RPMI7951 (cell line): Measurements from ENCODE around the gene IQCE. TPM values are rescaled to one million over a fixed set of nuclear protein-coding genes. Genes with fewer than 3 reads are reported as not detected.
"Not testable (repeated sequence)": the region's sequence is repeated elsewhere in the genome, so short reads cannot be mapped to it uniquely, and the experiment has no call there.

Experiments used
- DNase-seq: peaks from one replicate; pipeline ENCODE4 v3.0.0-alpha.2; 2012; ENCODE audit warnings: low read depth
- total RNA-seq: library from RNA; depleted of rRNA; stranded (reverse); fragments of >200 nt; shearing (Covaris generic); gene quantifications from 2 replicates; pipeline ENCODE4 v1.2.3, GENCODE V29; 2014

The IQCE gene
- total RNA-seq, 1 experiment from 2014 or later, result 10.1 TPM

DNA sequence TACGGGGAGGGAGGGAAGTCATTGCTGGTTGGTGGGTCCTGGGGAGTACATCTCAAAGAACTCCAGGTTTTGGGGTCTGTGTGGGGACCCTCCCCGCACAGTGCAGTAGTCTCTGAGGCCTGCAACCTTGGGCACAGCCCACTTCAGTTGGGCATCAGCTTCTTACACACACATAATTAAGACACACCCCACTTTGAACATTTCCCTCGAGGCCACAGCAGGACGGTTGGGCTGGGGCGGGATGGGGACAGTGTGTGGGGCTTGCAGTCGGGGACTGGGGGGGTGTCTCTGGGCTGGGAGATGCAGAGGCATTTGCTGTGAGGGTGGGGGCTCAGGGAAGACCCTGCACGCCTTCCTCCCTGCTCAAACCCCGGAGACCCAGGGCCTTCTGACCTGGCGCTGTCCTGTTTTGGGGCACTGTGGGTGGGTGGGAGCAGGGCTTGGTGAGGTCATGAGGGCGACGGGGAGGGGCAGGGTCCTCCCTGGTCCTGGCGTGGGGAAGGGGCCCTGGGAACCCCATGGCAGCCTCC lies 38.0 kb upstream of the IQCE start:
- peak; percentile 68 for DNase-seq

DNA sequence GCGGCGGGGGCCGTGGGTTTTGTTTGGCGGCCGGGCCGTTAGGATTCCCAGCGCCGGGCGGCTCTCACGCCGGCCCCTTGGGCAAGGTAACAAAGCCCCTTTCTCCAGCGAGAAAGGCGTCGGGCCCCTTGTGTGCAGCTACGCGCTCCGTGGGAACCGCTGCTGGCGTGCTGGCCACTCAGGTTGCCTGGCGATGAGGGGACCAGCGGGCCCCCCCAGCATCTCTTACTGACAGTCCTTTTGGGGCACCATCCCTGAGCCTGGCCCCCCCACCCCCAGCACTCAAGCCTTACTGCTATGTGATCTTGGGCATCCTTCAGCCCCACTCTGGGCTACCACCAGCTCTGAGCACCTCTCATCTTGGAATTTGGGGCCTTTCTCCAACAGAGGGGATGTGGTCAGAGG lies 37.4 kb upstream of the IQCE start:
- DNase-seq, result no peak

GRCh38 chr7:2521952-2522591 lies 36.7 kb upstream of the IQCE start:
- peak; percentile 87 for DNase-seq

DNA sequence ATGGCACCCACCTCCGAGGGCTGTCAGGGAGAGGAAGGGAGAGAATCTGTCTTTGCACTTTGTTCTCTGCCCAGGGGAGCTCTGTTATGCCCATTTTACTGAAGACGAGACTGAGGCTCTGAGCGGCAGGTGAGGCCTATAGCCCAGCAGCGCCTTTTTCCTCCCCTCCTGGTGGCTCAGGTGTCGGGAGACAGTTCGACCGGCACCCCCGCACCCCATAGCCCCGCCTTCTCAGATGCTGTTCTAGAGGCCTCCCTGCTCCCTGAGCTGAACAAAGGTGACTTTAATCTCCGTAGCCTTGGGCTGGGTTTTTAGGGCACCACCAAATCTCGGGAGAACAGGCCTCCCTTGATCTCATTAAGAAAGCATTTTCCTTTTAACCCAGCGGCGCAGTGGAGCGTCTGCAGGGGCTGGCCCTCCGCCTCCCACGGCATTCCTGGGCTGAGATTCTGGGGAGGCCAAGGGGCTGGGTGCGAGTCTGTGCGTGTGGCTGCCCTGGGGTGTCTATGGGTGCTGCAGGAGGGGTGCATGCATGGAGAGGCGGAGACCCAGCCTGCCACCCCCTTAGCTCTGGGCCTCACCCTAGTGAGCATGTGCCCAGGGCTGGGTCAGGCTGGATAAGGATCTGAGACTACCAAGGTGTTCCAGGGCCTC lies 35.9 kb upstream of the IQCE start:
- peak; percentile 80 for DNase-seq

GRCh38 chr7:2523461-2523936 lies 35.3 kb upstream of the IQCE start:
- DNase-seq, result no peak

- peak; percentile 91 for DNase-seq
Observed at GRCh38 chr7:2523941-2524807, 34.6 kb upstream of the IQCE start.

GRCh38 chr7:2524808-2525657 lies 33.7 kb upstream of the IQCE start:
- DNase-seq, result no peak

DNA sequence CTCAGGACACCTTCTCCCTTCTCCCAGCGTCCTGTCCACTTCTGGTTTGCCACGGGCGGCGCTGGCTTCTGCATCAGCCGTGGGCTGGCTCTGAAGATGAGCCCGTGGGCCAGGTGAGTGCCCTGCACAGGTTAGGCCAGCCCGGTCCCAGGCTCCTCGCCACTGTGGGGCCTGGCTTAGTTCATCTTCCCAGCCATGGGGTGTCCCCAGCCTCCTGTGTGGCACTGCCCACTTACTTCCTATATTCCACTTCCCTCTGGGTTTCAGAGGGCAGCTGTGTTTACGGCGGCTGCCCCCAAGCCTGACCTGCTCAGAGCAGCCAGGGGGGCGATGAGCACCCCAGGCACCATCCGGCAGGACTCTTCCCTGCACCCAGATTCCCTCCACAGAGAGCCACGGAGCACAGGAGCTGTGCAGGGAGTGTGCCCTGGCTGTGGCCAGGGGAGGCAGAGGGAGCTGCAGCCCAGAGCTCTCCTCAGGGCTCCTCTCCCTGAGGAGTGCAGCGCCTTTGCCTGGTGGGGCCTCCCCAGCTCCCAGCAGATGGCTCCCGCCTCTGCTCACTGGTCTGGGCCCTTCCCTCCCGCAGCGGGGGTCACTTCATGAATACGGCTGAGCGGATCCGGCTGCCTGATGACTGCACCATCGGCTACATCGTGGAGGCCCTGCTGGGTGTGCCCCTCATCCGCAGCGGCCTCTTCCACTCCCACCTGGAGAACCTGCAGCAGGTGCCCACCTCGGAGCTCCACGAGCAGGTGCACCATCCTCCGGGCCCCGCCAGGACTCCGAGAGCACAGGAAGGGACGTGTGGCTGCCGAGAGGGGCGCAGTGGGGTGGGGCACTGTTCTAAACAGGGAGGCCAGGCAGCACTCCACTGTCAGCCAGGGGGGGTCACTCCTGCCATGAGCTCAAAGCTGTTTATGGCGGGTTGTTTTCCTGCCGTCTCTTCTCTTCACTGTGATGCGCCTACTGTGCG lies 32.8 kb upstream of the IQCE start:
- no peak for DNase-seq

DNA sequence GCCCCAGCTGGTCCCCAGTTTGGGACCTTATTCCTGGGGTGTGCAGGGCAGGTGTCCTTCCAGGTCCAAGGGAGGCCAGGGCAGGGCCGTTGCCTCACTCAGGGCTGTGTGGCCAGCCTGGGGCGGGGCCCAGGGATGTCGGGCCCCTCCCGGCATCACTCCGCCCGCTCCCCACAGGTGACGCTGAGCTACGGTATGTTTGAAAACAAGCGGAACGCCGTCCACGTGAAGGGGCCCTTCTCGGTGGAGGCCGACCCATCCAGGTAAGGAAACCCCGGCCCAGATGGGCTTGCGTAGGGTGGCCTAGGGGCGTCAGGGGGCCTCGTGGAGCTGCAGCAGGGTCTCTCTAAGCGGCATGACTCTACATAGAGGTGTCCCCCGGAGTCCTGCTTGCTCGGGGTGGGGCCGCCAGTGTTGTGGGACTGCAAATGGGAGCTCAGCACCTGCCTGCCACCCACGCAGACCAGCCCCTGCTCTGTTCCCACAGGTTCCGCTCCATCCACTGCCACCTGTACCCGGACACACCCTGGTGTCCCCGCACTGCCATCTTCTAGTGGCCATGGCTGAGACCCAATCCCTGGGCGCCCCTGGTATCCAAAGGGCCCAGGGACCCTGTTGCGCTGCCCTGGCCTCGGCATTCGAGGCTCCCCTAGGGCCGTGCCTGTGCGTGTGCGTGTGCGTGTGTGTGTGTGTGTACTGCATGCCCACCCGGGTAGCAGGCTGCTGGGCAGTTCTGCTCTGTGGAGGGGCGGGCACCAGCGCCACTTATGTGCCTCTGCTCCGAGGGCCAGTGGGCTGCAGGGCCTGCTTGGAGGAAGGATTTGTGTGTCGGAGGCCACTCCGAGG lies 31.9 kb upstream of the IQCE start:
- no peak for DNase-seq

DNA sequence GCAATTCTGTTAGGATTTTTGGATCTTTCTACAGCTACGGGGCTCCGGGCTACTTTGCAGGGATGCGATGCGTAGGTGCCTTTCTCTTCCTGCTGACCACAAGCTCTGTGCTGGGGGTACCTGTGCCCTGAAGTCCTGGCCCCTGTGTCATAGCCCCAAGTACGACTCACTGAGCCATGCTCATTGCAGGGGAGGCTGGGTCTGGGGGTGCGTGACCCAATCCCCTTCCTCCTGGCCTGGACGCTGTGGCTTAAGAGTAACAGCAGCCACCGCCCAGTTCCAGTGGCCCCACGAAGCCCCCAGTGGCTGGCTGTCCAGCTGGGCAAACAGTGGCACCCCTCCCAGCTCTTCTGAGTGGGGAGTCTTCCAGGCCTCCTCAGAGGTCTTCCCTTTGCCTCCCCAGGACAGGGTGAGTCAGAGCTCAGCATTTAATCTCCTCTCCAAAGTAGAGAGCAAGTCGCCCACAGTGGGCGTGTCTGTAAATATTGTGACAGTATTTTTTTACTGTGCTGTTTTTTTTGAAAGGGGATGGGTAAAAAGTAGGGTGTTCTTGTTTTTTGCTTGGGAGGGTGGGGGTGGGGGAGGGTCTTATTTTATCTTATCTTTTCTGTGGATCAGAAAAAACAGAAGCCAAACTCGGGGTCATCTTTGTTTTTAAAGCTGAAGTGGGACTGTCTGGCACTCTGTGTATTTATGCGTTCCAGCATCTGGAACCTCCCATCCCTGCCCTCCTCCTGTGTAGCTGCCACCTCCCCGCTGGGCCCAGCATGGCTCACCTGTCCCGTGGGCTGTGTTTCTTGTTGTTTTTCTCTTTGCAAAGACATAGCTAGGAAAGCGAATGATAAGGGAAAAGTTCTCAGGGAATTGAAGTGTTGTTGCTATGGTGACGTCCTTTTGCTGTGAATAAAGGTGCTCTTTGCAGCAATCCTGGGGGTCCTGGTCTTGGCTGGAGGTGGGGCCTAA lies 31.0 kb upstream of the IQCE start:
- peak; percentile 94 for DNase-seq

DNA sequence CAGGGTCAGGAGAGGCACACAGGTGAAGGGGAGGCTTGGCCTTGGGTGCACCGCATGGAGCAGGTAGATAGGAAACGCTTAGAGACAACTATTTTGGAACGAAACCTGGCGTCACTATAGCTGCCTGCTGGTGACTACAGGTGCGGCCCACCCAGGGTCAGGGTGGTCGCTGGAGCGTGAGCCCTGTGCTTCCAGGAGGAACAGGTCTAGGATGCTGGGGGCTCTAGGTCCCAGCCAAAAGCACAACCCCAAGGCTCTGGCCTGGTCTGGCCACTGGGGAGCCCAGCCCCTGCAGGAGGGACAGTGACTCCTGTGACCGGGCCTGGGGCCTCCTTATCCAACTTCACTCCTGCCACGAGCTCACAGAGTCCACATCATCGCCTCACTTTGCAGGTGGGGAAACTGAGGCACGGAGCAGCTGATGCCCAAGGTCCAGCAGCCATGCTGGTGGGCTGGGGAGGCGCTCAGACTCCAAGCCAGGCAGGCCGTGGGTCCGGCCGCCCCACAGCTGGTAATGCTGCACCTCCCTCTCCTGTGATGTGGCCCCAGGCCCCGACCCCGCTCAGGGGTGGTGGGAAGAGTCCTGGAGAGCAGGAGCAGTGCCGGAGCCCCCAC lies 30.2 kb upstream of the IQCE start:
- DNase-seq, result no peak

DNA sequence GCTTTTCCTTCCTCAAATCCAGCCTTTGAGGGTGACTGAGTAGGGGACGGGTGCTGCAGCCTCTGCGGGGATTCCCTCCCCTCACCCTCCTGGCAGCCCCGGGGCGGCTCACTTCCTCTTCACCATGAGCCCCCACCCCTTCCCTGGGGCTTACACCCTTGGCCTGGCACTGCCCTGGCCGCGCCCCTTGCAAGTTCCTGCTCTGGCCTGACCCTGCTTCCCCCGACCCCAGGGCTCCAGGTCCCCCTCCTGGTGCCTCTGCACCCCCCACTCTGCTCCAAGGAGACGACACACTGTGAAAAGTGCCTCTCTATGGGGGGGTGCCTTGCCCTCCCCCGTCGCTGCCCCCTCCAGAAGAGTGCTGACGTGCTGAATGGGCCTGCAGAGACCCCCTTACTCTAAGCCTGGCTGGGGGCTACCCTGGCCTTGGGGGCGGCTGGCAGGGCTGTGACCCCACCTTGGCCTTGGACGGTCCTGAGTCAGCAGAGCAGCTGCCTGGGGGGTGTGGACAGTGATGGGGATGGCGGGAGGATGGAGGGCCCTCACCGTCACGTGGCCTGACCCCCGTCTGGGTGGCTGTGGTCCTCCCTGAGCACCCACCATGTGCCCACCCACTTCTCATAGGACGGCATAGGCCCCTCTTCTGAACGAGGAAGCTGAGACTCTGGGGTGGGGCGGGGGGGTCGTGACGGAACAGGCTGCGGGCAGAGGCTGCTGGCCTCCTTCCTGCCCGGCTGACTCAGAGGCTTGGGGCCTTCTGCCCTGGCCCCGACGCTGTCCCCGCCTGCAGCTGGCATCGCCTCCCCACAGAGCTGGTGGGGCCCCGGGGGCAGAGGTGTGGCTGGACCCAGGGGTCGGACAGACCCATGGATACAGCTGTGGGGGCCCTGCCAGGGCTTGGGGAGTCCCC lies 29.4 kb upstream of the IQCE start:
- peak; percentile 93 for DNase-seq

GRCh38 chr7:2530071-2530987 lies 28.4 kb upstream of the IQCE start:
- DNase-seq, result peak; percentile 75

DNA sequence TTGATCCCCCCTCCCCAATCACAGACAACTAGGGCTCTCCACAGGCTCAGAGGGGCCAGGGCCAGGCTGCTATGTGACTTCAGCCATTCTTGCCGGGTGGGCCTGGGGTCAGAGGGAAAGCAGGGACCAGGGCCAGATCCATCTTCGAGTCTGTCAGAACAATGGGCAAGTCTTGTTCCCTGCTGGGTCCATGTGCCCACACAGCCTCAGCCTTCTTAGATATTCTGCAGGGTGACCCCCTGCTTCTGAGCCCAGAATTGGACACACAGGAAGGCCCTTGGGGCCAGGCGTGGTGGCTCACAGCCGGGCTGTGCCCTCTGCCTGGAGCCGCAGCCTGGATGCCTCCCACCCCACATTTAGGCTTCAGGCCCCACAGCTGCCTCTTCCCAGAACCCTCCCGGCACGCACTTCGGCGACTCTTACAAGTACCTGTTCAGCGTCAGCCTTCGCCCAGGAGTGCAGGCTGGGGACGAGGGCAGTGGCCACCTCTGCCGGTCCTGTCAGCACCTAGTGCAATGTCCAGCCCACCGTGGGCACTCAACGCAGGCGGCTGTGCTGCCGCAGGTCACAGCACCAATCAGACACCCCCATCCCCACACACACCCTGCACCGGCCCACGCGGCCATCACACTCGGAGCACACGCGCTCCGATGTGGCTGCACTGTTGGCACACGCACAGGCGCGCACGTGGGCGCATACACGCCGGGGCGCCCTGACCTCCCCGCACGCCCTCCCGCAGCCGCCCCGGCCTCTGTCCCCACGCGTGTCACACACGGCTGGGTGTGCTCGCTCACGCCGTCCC lies 27.6 kb upstream of the IQCE start:
- DNase-seq, result not testable (repeated sequence)

- not testable (repeated sequence) for DNase-seq
Observed at GRCh38 chr7:2531796-2532110, 27.0 kb upstream of the IQCE start.
